CD4-positive, alpha-beta T cell treated with Interleukin-17A for 4 hours (primary cell): ENCODE measurements around the gene THBS4.

Experiments
- DNase-seq: peaks from one replicate; pipeline ENCODE4 v3.0.0-alpha.2; 2020; ENCODE audit warnings: mixed read lengths

THBS4 gene

DNA sequence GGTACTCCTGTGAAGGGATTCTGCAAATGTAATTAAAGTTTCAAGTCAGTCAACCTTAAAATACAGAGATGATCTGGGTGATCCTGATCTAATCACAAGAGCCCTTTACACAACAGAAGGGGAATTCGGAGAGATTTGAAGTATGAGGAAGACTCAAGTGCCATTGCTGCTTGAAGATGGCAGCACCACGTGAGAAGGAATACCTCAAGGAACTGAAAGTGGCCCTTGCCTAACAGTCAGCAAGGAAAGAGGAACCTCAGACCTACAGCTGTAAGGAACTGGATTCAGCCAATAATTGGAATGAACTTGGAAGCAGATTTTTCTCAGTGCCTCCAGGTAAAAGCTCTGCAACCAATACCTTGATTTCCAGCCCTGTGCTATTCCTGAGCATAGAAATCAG is 87.4 kb downstream of the THBS4 start:
- DNase-seq, result no peak

DNA sequence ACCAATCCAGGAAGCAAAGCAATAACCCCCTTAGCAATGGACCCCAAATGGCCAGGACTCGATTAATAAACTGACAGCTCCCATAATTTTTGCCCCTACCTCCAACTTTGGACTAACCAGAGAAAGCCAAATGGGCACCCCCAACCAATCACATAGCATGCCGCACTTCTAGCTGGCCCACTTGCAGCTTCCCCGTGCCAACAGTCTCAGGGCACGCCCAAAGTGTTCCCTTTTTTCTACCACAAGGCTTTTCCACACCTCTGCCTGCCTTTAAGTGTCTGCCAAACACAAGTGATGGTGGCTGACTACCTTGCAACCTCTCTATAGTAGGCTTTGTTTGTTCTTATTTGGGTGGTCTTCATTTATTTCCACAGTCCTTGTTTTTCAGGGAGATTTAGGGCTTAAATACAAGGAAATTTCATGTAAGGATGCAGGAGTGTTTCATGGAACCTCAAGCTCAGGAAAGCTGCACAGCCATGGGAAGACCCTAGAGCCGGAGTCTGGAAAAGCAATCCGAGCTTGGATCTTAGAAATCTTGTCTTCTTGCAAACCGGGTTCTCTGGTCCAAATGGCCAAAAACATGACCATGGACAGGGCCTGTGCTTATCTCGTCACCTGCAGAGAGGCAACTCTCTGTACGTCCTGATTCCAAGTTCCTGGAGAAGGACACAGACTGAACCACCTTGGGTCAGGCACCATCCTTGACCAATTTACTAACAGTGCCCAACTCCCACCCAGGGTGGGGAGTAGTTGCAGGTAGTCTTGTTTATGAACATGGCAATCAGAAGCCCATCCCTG is 89.2 kb downstream of the THBS4 start:
- no peak for DNase-seq

DNA sequence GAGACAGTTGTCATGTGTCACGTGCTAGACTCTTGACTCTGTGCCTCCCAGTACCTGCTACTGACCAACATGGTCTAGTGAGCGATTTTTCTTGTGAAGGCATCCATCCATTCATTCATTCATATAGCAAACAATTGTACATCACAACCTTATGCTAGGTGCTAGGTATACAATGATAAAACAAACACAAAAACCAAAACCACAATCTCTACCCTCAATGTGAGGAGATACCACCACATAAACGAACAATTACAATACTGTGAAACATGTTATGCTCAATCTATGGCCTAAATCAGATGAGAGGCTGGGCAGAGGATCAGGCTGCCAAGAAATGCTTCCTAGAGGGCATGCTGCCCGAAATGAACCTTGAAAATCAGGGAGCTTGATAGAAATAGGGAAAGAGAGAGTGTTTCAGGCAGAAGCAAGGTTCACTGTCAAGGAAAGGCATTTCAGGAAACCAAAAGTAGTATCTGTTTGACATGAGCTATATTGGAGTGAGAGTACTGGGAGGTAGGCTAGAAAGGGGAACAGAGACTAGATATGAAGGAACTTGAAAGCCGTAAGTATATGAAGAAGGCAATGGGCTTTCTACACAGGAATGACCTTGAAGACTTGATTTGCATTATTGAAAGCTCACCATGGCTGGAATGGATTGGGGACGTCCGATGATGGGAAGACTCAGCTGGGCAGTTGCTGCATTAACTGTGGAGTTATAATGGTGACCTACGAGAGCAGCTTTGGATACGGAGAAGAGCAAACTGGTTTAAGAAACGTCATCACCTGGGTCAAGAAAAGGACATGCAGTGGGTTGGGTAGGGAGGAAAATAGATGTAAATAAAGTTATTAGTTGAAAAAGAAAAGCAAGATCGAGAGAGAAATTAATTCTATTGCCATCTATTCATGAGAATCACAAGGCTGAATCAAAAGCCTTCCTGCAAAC is 90.1 kb downstream of the THBS4 start:
- DNase-seq, result no peak

DNA sequence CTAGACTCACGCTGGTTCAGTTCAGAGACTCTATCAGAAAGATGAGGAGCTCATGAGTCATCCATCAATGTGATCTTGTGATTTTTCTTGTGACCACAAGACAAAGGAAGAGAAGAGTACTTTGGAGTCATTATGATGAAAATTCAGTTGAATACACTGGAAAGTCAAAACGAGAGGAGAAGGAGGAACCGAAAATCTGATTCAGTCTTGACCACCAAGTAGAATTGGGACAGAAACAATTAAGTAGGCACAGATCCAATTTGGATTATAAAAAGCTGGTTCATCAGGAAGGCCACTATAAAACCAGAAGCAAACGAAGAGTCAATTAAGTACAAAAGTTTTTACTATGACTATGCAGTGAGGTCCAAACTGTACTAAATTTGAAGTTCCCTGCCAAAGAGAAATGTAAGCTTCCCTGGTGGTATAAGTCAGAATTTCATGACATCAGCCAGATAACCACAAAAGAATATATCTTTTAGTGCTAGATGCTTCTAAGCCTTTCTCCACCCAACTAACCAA is 90.9 kb downstream of the THBS4 start:
- DNase-seq, result peak; percentile 42

DNA sequence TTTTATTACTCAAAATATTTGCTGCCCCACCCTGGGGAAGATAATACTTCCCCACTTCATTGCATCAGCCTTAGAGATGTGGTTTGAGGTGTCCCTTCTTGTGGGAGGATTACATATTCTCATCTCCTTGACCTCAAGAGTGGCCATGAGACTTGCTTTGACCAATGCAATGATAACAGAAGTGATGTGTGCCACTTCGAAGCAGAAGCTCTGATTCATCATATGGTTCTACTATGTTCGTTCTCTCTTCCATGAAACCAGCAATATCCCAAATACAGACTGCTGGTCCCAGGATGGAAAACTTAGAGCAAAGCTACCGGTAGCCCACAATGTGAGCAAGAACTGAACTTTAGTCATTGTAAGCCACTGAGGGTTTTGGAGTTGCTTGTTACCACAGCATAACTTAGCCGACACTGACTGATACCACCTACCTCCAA is 92.0 kb downstream of the THBS4 start:
- DNase-seq, result no peak

DNA sequence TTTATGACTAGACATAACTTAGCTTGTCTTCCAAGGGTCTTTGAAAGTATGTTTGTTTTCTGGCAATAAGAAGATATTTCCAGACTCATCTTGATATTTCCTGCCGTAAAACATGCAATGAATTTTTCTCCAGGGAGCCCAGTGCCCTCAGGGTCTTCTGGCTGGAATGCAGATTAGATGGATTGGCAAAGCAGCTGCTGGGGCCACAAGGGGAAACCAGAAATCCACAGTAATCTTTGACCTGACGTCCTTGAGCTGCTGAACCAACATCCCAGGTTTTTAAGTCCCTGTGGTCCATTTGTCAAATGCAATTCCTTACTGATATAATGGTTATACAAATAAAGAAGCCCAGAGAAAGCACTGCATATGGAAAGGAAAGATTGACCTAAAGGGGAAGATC is 93.0 kb downstream of the THBS4 start:
- DNase-seq, result no peak

DNA sequence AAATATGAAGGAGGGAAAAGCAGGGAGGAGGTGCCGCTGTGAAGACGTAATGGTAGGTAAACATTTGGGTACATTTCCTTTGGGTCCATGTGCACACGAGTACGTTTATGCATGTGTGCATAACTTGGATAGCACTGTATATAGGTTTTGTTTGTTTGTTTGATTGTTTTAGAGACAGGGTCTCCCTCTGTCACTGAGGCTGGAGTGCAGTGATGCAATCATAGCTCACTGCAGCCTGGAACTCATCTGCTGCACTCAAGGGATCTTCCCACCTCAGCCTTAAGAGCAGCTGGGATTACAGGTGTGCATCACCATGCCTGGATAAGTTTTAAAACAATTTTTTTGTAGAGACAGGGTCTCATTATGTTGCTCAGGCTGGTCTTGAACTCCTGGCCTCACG is 94.0 kb downstream of the THBS4 start:
- no peak for DNase-seq
